CD8-positive, alpha-beta memory T cell (primary cell): Measurements from ENCODE around the gene PSRC1. TPM values are rescaled to one million over a fixed set of nuclear protein-coding genes. Genes with fewer than 3 reads are reported as not detected.
A peak's percentile ranks its signal among the peaks of the same experiment; 100 is the strongest.

Source experiments
- CTCF ChIA-PET: fragments of 350-600 bp; sonication (Branson Sonifier 250); formaldehyde crosslinking; loops from one replicate; lab custom pipeline; 2021; ENCODE audit warnings: antibody characterized with exemption; lab: Charles Lee
- POLR2A ChIA-PET: fragments of 350-600 bp; sonication (Branson Sonifier 250); formaldehyde crosslinking; loops from one replicate; lab custom pipeline; 2021; ENCODE audit warnings: antibody characterized with exemption; lab: Charles Lee
- DNase-seq, 5 donors: peaks; one replicate each; pipeline versions ENCODE4 v3.0.0 to v3.0.0-alpha.2; 2020 to 2022; ENCODE audit warnings: mixed read lengths in 1 of 5
- H3K27ac ChIP-seq: one replicate; pipeline ENCODE4 v1.7.0; 2013; ENCODE audit warnings: low read depth, mild to moderate bottlenecking, low read length, moderate library complexity
- H3K27me3 ChIP-seq: 2 replicates; pipeline ENCODE4 v1.7.0; 2013; ENCODE audit warnings: low read length, mild to moderate bottlenecking; ENCODE audit not compliant: insufficient read depth, poor library complexity, severe bottlenecking
- H3K36me3 ChIP-seq: 2 replicates; pipeline ENCODE4 v1.7.0; 2013; ENCODE audit warnings: mild to moderate bottlenecking, low read length, moderate library complexity; ENCODE audit not compliant: insufficient read depth
- H3K4me1 ChIP-seq: 2 replicates; pipeline ENCODE4 v1.7.0; 2013; ENCODE audit warnings: mild to moderate bottlenecking, low read length, moderate library complexity; ENCODE audit not compliant: insufficient read depth
- H3K4me3 ChIP-seq: 2 replicates; pipeline ENCODE4 v1.7.0; 2013; ENCODE audit warnings: mild to moderate bottlenecking, low read length
- H3K9me3 ChIP-seq: 2 replicates; pipeline ENCODE4 v1.7.0; 2013; ENCODE audit warnings: mild to moderate bottlenecking, low read length
- H3K27ac Mint-ChIP-seq, 8 donors: one replicate each; pipeline ENCODE4 v1.8.0; 2020 to 2021; ENCODE audit warnings: mixed read lengths in 8 of 8, mild to moderate bottlenecking in 6 of 8, inconsistent platforms in 3 of 8, moderate library complexity in 3 of 8
- H3K27me3 Mint-ChIP-seq, 2 donors: one replicate each; pipeline ENCODE4 v1.8.0; 2020 to 2021; ENCODE audit warnings: mixed read lengths in 2 of 2, mild to moderate bottlenecking in 1 of 2, moderate library complexity in 1 of 2
- H3K36me3 Mint-ChIP-seq, 3 donors: one replicate each; pipeline ENCODE4 v1.8.0; 2020 to 2021; ENCODE audit warnings: mixed read lengths in 3 of 3, inconsistent platforms in 1 of 3, mild to moderate bottlenecking in 1 of 3
- H3K4me1 Mint-ChIP-seq, 3 donors: one replicate each; pipeline ENCODE4 v1.8.0; 2020 to 2021; ENCODE audit warnings: mixed read lengths in 3 of 3, inconsistent platforms in 1 of 3, mild to moderate bottlenecking in 1 of 3
- H3K4me3 Mint-ChIP-seq, 7 donors: one replicate each; pipeline ENCODE4 v1.8.0; 2020 to 2021; ENCODE audit warnings: mixed read lengths in 7 of 7, mild to moderate bottlenecking in 6 of 7, moderate library complexity in 4 of 7, inconsistent platforms in 2 of 7
- H3K9me3 Mint-ChIP-seq, 5 donors: one replicate each; pipeline ENCODE4 v1.8.0; 2020 to 2022; ENCODE audit warnings: mixed read lengths in 5 of 5, mild to moderate bottlenecking in 3 of 5, moderate library complexity in 2 of 5, inconsistent platforms in 1 of 5
- polyA plus RNA-seq: library from polyadenylated mRNA; unstranded; fragments of 300-500 nt; fragmentation: Illumina TruSeq; gene quantifications from one replicate; pipeline ENCODE4 v1.2.3, GENCODE V29; 2021
- total RNA-seq, 2 experiments: library from RNA; stranded (reverse); gene quantifications; one replicate each; pipeline ENCODE4 v1.2.3, GENCODE V29; 2021

The PSRC1 gene
- total and polyA plus RNA-seq, 3 experiments from 2014 or later = 0.59 to 5.8 (median 5.4) TPM

GRCh38 chr1:109301874-109302273 lies 18.9 kb upstream of the PSRC1 start:
- Mint-ChIP-seq H3K9me3 (no peaks in the 10 kb centered on the region), H3K27ac (no peak overlapping the region), H3K4me3 (no peak overlapping the region), H3K4me1 (no peaks in the 10 kb centered on the region), H3K36me3 (no peaks in the 10 kb centered on the region), H3K27me3 (peaks cover 14% of the 10 kb centered on the region in 2 donors)
- Histone ChIP-seq H3K4me3 (no peak overlapping the region), H3K4me1 (no peaks in the 10 kb centered on the region), H3K27me3 (no peaks in the 10 kb centered on the region), H3K27ac (no peak overlapping the region), H3K36me3 (no peaks in the 10 kb centered on the region), H3K9me3 (no peaks in the 10 kb centered on the region)
- no peak for DNase-seq
- CTCF ChIA-PET = no interaction called here
- POLR2A ChIA-PET = no interaction called here

DNA sequence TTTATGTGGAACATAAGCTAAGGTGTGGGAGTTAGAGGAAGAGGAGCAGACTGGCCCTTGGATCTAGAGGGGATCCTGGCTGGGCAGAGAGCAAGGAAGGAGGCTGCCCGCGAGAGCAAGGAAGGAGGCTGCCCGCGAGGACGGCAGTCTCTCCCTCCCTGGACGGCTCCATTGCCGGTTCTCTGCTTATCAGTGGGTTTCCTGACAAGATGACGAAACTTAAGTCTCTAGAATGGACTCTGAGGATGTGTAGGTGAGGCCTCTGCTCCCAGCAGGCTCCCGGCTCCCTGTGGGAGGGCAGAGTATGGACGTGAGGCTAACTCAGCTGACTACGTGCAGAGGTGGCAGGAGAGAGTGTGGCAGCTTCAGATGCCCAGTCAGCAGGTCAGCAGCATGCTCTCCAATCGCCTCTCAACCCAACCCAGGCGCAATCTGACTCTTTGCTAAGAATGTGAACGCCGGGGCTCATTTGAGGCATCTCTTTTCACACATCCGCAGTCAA lies 17.8 kb upstream of the PSRC1 start:
- CTCF ChIA-PET = no interaction called here

GRCh38 chr1:109299558-109300343 lies 16.8 kb upstream of the PSRC1 start:
- DNase-seq = no peak
- POLR2A ChIA-PET = no interaction called here
- H3K9me3 ChIP-seq = no peaks in the 10 kb centered on the region
- H3K4me1 ChIP-seq = no peaks in the 10 kb centered on the region
- Mint-ChIP-seq H3K4me3 (no peak overlapping the region), H3K27ac (no peak overlapping the region), H3K9me3 (no peaks in the 10 kb centered on the region), H3K36me3 (no peaks in the 10 kb centered on the region), H3K4me1 (no peaks in the 10 kb centered on the region), H3K27me3 (peaks cover 23 to 26% of the 10 kb centered on the region in 2 donors)
- no peaks in the 10 kb centered on the region for H3K36me3 ChIP-seq
- H3K27ac ChIP-seq = no peak overlapping the region
- H3K4me3 ChIP-seq = no peak overlapping the region
- H3K27me3 ChIP-seq = no peaks in the 10 kb centered on the region
- CTCF ChIA-PET = no interaction called here

More for the DNA sequence above, 17.8 kb upstream of the PSRC1 start:
- Mint-ChIP-seq H3K27ac (no peak overlapping the region), H3K4me3 (no peak overlapping the region), H3K4me1 (no peaks in the 10 kb centered on the region), H3K9me3 (no peaks in the 10 kb centered on the region), H3K36me3 (no peaks in the 10 kb centered on the region), H3K27me3 (peaks cover 15 to 18% of the 10 kb centered on the region in 2 donors)
- no peak for DNase-seq
- Histone ChIP-seq H3K9me3 (no peaks in the 10 kb centered on the region), H3K4me3 (no peak overlapping the region), H3K4me1 (no peaks in the 10 kb centered on the region), H3K27ac (no peak overlapping the region), H3K36me3 (no peaks in the 10 kb centered on the region), H3K27me3 (no peaks in the 10 kb centered on the region)
- POLR2A ChIA-PET = no interaction called here

GRCh38 chr1:109298666-109299557 lies 16.0 kb upstream of the PSRC1 start:
- peaks cover 23 to 35% of the 10 kb centered on the region in 2 donors for H3K27me3 Mint-ChIP-seq
- H3K4me1 Mint-ChIP-seq = no peaks in the 10 kb centered on the region
- no peaks in the 10 kb centered on the region for H3K36me3 ChIP-seq
- ChIA-PET POLR2A (no interaction called here), CTCF (no interaction called here)
- H3K27ac Mint-ChIP-seq = peak overlapping the region in 1 of 8 donors; percentile 54
- no peaks in the 10 kb centered on the region for H3K9me3 ChIP-seq
- DNase-seq = no peak
- no peaks in the 10 kb centered on the region for H3K36me3 Mint-ChIP-seq
- no peak overlapping the region for H3K27ac ChIP-seq
- no peaks in the 10 kb centered on the region for H3K4me1 ChIP-seq
- no peaks in the 10 kb centered on the region for H3K27me3 ChIP-seq
- H3K4me3 Mint-ChIP-seq = no peak overlapping the region
- no peak overlapping the region for H3K4me3 ChIP-seq
- no peaks in the 10 kb centered on the region for H3K9me3 Mint-ChIP-seq

DNA sequence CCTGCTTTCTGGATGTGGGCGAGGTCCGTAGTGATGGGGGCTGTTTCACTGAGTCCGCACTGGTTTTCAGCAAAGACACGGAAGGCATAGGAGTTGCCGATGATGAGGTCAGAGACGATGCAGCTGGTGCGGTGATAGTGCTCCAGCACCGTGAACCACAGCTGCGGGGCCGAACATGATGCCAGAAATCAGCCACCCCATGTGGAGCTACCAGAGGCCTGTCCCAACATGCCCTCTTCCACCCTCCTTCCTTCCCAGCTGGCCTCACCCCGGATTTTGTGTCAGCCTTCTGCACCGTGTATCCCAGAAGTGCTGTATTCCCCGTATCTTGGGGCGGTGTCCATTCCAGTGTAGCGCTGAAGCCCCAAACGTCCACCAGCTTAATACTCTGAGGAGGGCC lies 13.8 kb upstream of the PSRC1 start:
- H3K36me3 Mint-ChIP-seq = no peaks in the 10 kb centered on the region
- H3K27ac ChIP-seq = no peak overlapping the region
- H3K27me3 ChIP-seq = no peaks in the 10 kb centered on the region
- no peak for DNase-seq
- CTCF ChIA-PET = interaction anchor here (2.3 to 3.7 kb wide), 2 partner anchors 10 to 19 kb away, joined by 12 read pairs; partner anchors contain the start of gene MYBPHL
- no peaks in the 10 kb centered on the region for H3K9me3 ChIP-seq
- H3K27me3 Mint-ChIP-seq = peaks cover 23 to 45% of the 10 kb centered on the region in 2 donors
- no peak overlapping the region for H3K27ac Mint-ChIP-seq
- H3K4me3 ChIP-seq = no peak overlapping the region
- POLR2A ChIA-PET = no interaction called here
- H3K36me3 ChIP-seq = no peaks in the 10 kb centered on the region
- no peaks in the 10 kb centered on the region for H3K4me1 Mint-ChIP-seq
- no peaks in the 10 kb centered on the region for H3K9me3 Mint-ChIP-seq
- no peak overlapping the region for H3K4me3 Mint-ChIP-seq
- no peaks in the 10 kb centered on the region for H3K4me1 ChIP-seq

GRCh38 chr1:109295712-109296415 lies 12.9 kb upstream of the PSRC1 start:
- no peak for DNase-seq
- ChIA-PET POLR2A (no interaction called here), CTCF (interaction anchor here (2.3 to 3.7 kb wide), 2 partner anchors 11 to 19 kb away, joined by 12 read pairs; partner anchors contain the start of gene MYBPHL)
- no peaks in the 10 kb centered on the region for H3K9me3 Mint-ChIP-seq
- no peak overlapping the region for H3K27ac Mint-ChIP-seq
- H3K4me1 Mint-ChIP-seq = no peaks in the 10 kb centered on the region
- no peaks in the 10 kb centered on the region for H3K36me3 Mint-ChIP-seq
- H3K4me3 ChIP-seq = no peak overlapping the region
- no peaks in the 10 kb centered on the region for H3K36me3 ChIP-seq
- H3K4me3 Mint-ChIP-seq = no peak overlapping the region
- H3K9me3 ChIP-seq = no peaks in the 10 kb centered on the region
- H3K27me3 Mint-ChIP-seq = peaks cover 23 to 46% of the 10 kb centered on the region in 2 donors
- H3K27me3 ChIP-seq = no peaks in the 10 kb centered on the region
- no peak overlapping the region for H3K27ac ChIP-seq
- H3K4me1 ChIP-seq = no peaks in the 10 kb centered on the region

DNA sequence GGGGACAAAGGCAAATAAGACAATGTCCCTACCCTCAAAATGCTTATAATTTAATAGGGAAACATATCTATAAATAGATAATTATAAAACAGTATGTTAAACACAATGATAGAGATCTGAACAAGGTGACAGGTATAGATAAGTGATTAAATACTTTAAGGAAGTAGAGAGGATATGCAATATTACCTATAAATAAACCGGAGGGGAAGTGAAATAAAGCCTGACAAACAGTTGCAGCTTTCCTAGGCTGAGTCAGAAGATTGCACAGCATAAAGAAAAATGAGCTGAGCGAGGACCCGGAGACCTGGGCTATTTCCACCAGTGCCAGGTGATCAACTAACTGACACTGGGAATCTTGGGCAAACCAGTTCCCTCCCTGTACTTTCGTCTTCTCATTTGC lies 11.5 kb upstream of the PSRC1 start:
- Mint-ChIP-seq H3K9me3 (no peaks in the 10 kb centered on the region), H3K27me3 (peaks cover 17 to 42% of the 10 kb centered on the region in 2 donors), H3K4me1 (no peaks in the 10 kb centered on the region), H3K36me3 (no peaks in the 10 kb centered on the region), H3K27ac (no peak overlapping the region), H3K4me3 (no peak overlapping the region)
- ChIA-PET CTCF (interaction anchor here (3.7 kb wide), 1 partner anchor 12 kb away, joined by 12 read pairs; the partner anchor contains the start of gene MYBPHL), POLR2A (no interaction called here)
- no peak overlapping the region for H3K27ac ChIP-seq
- no peak for DNase-seq
- no peaks in the 10 kb centered on the region for H3K9me3 ChIP-seq
- H3K4me1 ChIP-seq = no peaks in the 10 kb centered on the region
- H3K27me3 ChIP-seq = no peaks in the 10 kb centered on the region
- no peak overlapping the region for H3K4me3 ChIP-seq
- H3K36me3 ChIP-seq = no peaks in the 10 kb centered on the region
